ENCODE results near the gene ECE1. TPM values are rescaled to one million over a fixed set of nuclear protein-coding genes. Genes with fewer than 3 reads are reported as not detected.

ECE1 gene
- total and polyA plus RNA-seq, 2 of the 8 experiments (the other 6 are each of a cell fraction or from before 2014, with no cell fraction given): 21.4 to 36.8 TPM

DNA sequence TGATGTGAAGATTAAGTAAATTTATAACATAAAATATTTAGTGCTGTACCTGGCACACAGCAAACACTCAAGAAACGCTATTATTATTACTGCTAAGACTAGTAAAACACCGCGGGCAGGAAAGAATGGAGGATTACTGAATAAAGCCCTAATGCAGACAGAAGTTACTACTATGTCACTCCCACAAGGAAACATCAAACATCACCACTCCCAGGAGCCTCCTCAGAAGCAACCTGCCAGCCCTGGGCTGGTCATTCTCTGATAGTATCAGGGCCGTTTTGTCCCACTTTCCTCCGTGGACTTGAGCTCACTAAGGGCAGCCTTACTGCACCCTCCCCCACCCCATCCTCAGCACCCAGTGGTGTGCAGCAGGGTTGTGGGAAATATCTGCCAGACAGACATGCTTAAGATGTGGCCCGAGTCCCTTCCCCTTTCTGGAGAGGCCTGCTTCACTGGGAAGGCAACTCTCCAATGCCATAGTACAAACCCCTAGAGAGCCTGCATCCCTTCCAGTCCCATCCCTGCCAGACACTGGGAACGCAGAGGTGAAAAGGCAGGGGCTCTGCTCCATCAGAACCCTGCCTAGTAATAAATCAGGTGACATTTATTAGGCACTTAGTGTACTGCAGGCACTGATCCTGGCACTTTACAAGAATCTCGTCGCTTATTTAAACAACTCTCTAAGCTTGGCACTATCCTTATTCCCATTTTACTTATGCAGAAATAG is 41.7 kb upstream of the ECE1 start:
- Histone ChIP-seq H3K14ac (ENCODE audit: insufficient read length) (no peak overlapping the region), H3K27ac (ENCODE audit: low read depth, low read length) (no peak overlapping the region), H3K4ac (replicated peaks; ENCODE audit: insufficient read length, low read depth, low read length) (no peak overlapping the region), H4K5ac (ENCODE audit: insufficient read length, low read depth, low read length) (no peak overlapping the region), H3K4me1 (replicated peaks in 1 of 4; ENCODE audit: control insufficient read depth in 3 of 4, insufficient read depth in 4 of 4, low read length in 3 of 4) (peaks cover 17 to 44% (median 28%) of the 10 kb centered on the region in 4 experiments), H3K79me1 (ENCODE audit: low read depth, low read length) (peaks cover 5% of the 10 kb centered on the region), H3K18ac (ENCODE audit: extremely low read depth, low read length) (no peak overlapping the region), H2BK120ac (replicated peaks; ENCODE audit: low read depth, low read length) (no peak overlapping the region), H3K23me2 (ENCODE audit: low read depth, low read length) (no peaks in the 10 kb centered on the region), H4K91ac (replicated peaks; ENCODE audit: insufficient read length, low read length) (no peak overlapping the region), H3K9me3 (ENCODE audit: insufficient read depth in 2 of 2, low read depth in 1 of 2, low read length in 1 of 2) (no peaks in the 10 kb centered on the region), H4K20me1 (replicated peaks in 1 of 2; ENCODE audit: control insufficient read depth in 1 of 2, insufficient read depth in 2 of 2, low read length in 2 of 2) (peaks cover 0 to 7% of the 10 kb centered on the region in 2 experiments), H3K4me3 (ENCODE audit: extremely low read depth in 1 of 4, insufficient read depth in 2 of 4, low read depth in 3 of 4, low read length in 4 of 4) (no peak overlapping the region), H2BK5ac (ENCODE audit: low read depth, low read length) (no peak overlapping the region), H2AK5ac (ENCODE audit: low read depth, low read length) (no peak overlapping the region), H2BK20ac (ENCODE audit: low read length) (no peak overlapping the region), H2BK12ac (ENCODE audit: low read depth, low read length) (0 out of 2 replicates have a peak overlapping the region, but pooled peaks have one; percentile 60), H3K23ac (ENCODE audit: insufficient read length) (no peak overlapping the region), H3K79me2 (ENCODE audit: control insufficient read depth in 1 of 2, insufficient read depth in 2 of 2, low read length in 2 of 2) (peaks cover 0 to 5% of the 10 kb centered on the region in 2 experiments; a peak in 2 of 4 replicates), H3K9ac (replicated peaks in 1 of 4; ENCODE audit: extremely low read depth in 1 of 4, low read depth in 3 of 4, low read length in 3 of 4) (no peak overlapping the region), H3K56ac (replicated peaks; ENCODE audit: insufficient read length, low read depth, low read length) (no peak overlapping the region), H2AFZ (ENCODE audit: low read length) (no peak overlapping the region), H3K4me2 (ENCODE audit: insufficient read depth in 1 of 2, low read depth in 2 of 2, low read length in 2 of 2) (no peak overlapping the region; a peak in 1 of 4 replicates), H4K8ac (ENCODE audit: extremely low read depth, insufficient read depth, low read length) (no peak overlapping the region), H2BK15ac (ENCODE audit: low read length) (peak overlapping the region; percentile 81; the same call in 1 of the 2 replicates), H3K27me3 (replicated peaks in 1 of 4; ENCODE audit: control insufficient read depth in 3 of 4, extremely low read depth in 1 of 4, insufficient read depth in 3 of 4, low read length in 3 of 4) (no peaks in the 10 kb centered on the region), H3K36me3 (ENCODE audit: control insufficient read depth in 2 of 4, insufficient read depth in 4 of 4, low read length in 3 of 4) (no peaks in the 10 kb centered on the region)
- FAIRE-seq (no peak), DNase-seq (ENCODE audit: low read depth in 1 of 2, low spot score in 2 of 2) (no peak)
- ChIA-PET CTCF (ENCODE audit: partially characterized antibody) (interaction anchor here (1.4 to 12.5 kb wide), 8 partner anchors 8 to 115 kb away, joined by 3 to 168 read pairs (median 96); no protein-coding TSS in a partner anchor), POLR2A (ENCODE audit: partially characterized antibody) (interaction anchor here (0.6 to 1.2 kb wide), 4 partner anchors 10 to 61 kb away, joined by 3 read pairs; no protein-coding TSS in a partner anchor)
- 82% methylated on average over 9 of the region's 9 CpGs; no CpG with 5 or more reads in 1 of the 2 experiments for WGBS, 2 experiments (ENCODE audit: extremely low coverage in 1 of 2, insufficient coverage in 1 of 2, insufficient read length in 1 of 2, insufficient replicate concordance in 2 of 2, low coverage in 1 of 2, low lambda C conversion rate in 2 of 2, missing lambda C conversion rate in 1 of 2)
- no peak for TF ChIP-seq RAD21 (IDR thresholded peaks at IDR 0.05 in 1 of 2, conservative IDR thresholded peaks at IDR 0.05 in 1 of 2; ENCODE audit: low read depth in 2 of 2, low read length in 2 of 2)
- TF ChIP-seq RXRA (IDR thresholded peaks at IDR 0.05; ENCODE audit: insufficient read depth, low read depth, low read length): no peak
- no peak for TF ChIP-seq SUZ12 (IDR thresholded peaks at IDR 0.05; ENCODE audit: low read length)
- TF ChIP-seq POLR2A (IDR thresholded peaks at IDR 0.05; ENCODE audit: control extremely low read depth in 1 of 2, low read depth in 2 of 2, low read length in 2 of 2): no peak
- TF ChIP-seq ZNF274 (IDR thresholded peaks at IDR 0.05; ENCODE audit: borderline replicate concordance, extremely low read depth, low read length): no peak
